HT-29 (cell line): Measurements from ENCODE around the gene PAX5. TPM values are rescaled to one million over a fixed set of nuclear protein-coding genes. Genes with fewer than 3 reads are reported as not detected.
A peak's percentile ranks its signal among the peaks of the same experiment; 100 is the strongest.

ENCODE experiments used
- DNase-seq: peaks from one replicate; pipeline ENCODE4 v3.0.0-alpha.2; 2015; ENCODE audit warnings: low spot score
- total RNA-seq: library from RNA; depleted of rRNA; stranded (reverse); fragments of >200 nt; shearing (Covaris generic); gene quantifications from 2 replicates; pipeline ENCODE4 v1.2.3, GENCODE V29; 2014

The PAX5 gene
- total RNA-seq, 1 experiment from 2014 or later: not detected

- no peak for DNase-seq
These were observed 3.6 kb upstream of the PAX5 start for GRCh38 chr9:37037503-37038301.

- DNase-seq: peak; percentile 24
These were observed 2.9 kb upstream of the PAX5 start for GRCh38 chr9:37036776-37037502.

GRCh38 chr9:37036371-37036775 lies 2.3 kb upstream of the PAX5 start:
- no peak for DNase-seq

GRCh38 chr9:37035648-37036370 lies 1.7 kb upstream of the PAX5 start:
- DNase-seq: no peak

GRCh38 chr9:37034938-37035647 lies 1.0 kb upstream of the PAX5 start:
- no peak for DNase-seq

- no peak for DNase-seq
These were observed 353 bp upstream of the PAX5 start for GRCh38 chr9:37034305-37034937.

GRCh38 chr9:37033141-37033540 lies 927 bp downstream of the PAX5 start:
- no peak for DNase-seq

- no peak for DNase-seq
These were observed 1.4 kb downstream of the PAX5 start for GRCh38 chr9:37032713-37033112.

GRCh38 chr9:37031902-37032301 lies 2.2 kb downstream of the PAX5 start:
- no peak for DNase-seq

GRCh38 chr9:37031081-37031480 lies 3.0 kb downstream of the PAX5 start:
- DNase-seq: no peak

- no peak for DNase-seq
These were observed 3.5 kb downstream of the PAX5 start for GRCh38 chr9:37030611-37030939.

- no peak for DNase-seq
These were observed 4.1 kb downstream of the PAX5 start for GRCh38 chr9:37029776-37030610.

- DNase-seq: no peak
These were observed 4.7 kb downstream of the PAX5 start for GRCh38 chr9:37029304-37029775.

GRCh38 chr9:37028420-37029031 lies 5.5 kb downstream of the PAX5 start:
- no peak for DNase-seq

GRCh38 chr9:37027582-37028419 lies 6.3 kb downstream of the PAX5 start:
- DNase-seq: peak; percentile 31

- DNase-seq: no peak
These were observed 7.0 kb downstream of the PAX5 start for GRCh38 chr9:37026931-37027581.

- no peak for DNase-seq
These were observed 7.7 kb downstream of the PAX5 start for GRCh38 chr9:37026113-37026930.

GRCh38 chr9:37025823-37026112 lies 8.3 kb downstream of the PAX5 start:
- no peak for DNase-seq
